Stimulated activated naive CD8-positive, alpha-beta T cell treated with anti-CD3 and anti-CD28 coated beads, Interleukin-15, Interleukin-2, amounts not matched to agents 100 ng/mL and 50 ng/mL, for 24 hours (primary cell): ENCODE results near the gene AVEN.
"Not testable (repeated sequence)": the region's sequence is repeated elsewhere in the genome, so short reads cannot be mapped to it uniquely, and the experiment has no call there.

Source experiments
- H3K27ac Mint-ChIP-seq: one replicate; pipeline ENCODE4 v1.8.0; 2021; ENCODE audit warnings: mild to moderate bottlenecking, mixed read lengths
- H3K27me3 Mint-ChIP-seq: one replicate; pipeline ENCODE4 v1.8.0; 2021; ENCODE audit warnings: mixed read lengths
- H3K36me3 Mint-ChIP-seq: one replicate; pipeline ENCODE4 v1.8.0; 2021; ENCODE audit warnings: low read depth, mixed read lengths
- H3K4me1 Mint-ChIP-seq: one replicate; pipeline ENCODE4 v1.8.0; 2021; ENCODE audit warnings: low read depth, mixed read lengths
- H3K4me3 Mint-ChIP-seq: one replicate; pipeline ENCODE4 v1.8.0; 2021; ENCODE audit warnings: mild to moderate bottlenecking, mixed read lengths
- H3K9me3 Mint-ChIP-seq: one replicate; pipeline ENCODE4 v1.8.0; 2021; ENCODE audit warnings: mixed read lengths

Gene AVEN

GRCh38 chr15:34054081-34054707 lies 15.2 kb upstream of the AVEN start:
- no peak overlapping the region for H3K27ac Mint-ChIP-seq
- no peaks in the 10 kb centered on the region for H3K4me1 Mint-ChIP-seq
- H3K9me3 Mint-ChIP-seq = peaks cover 21% of the 10 kb centered on the region
- H3K27me3 Mint-ChIP-seq = no peaks in the 10 kb centered on the region
- peaks cover 20% of the 10 kb centered on the region for H3K36me3 Mint-ChIP-seq
- H3K4me3 Mint-ChIP-seq = no peak overlapping the region

- H3K27me3 Mint-ChIP-seq, H3K4me1 Mint-ChIP-seq, H3K4me3 Mint-ChIP-seq, H3K27ac Mint-ChIP-seq: not testable (repeated sequence)
- H3K36me3 Mint-ChIP-seq = peaks cover 22% of the 10 kb centered on the region
- peaks cover 23% of the 10 kb centered on the region for H3K9me3 Mint-ChIP-seq
Measured at GRCh38 chr15:34050385-34050784, 11.4 kb upstream of the AVEN start.

GRCh38 chr15:34049112-34049511 lies 10.1 kb upstream of the AVEN start:
- peaks cover 22% of the 10 kb centered on the region for H3K36me3 Mint-ChIP-seq
- peaks cover 23% of the 10 kb centered on the region for H3K9me3 Mint-ChIP-seq
- H3K4me3 Mint-ChIP-seq = no peak overlapping the region
- no peak overlapping the region for H3K27ac Mint-ChIP-seq
- peaks cover 1% of the 10 kb centered on the region for H3K4me1 Mint-ChIP-seq
- no peaks in the 10 kb centered on the region for H3K27me3 Mint-ChIP-seq

GRCh38 chr15:34047893-34048775 lies 9.1 kb upstream of the AVEN start:
- Mint-ChIP-seq H3K4me3 (no peak overlapping the region), H3K27me3 (no peaks in the 10 kb centered on the region), H3K4me1 (peaks cover 7% of the 10 kb centered on the region), H3K27ac (no peak overlapping the region), H3K36me3 (peaks cover 22% of the 10 kb centered on the region), H3K9me3 (peaks cover 23% of the 10 kb centered on the region)

- no peaks in the 10 kb centered on the region for H3K27me3 Mint-ChIP-seq
- peaks cover 22% of the 10 kb centered on the region for H3K9me3 Mint-ChIP-seq
- peaks cover 20% of the 10 kb centered on the region for H3K36me3 Mint-ChIP-seq
- peaks cover 7% of the 10 kb centered on the region for H3K4me1 Mint-ChIP-seq
- H3K4me3 Mint-ChIP-seq = no peak overlapping the region
- no peak overlapping the region for H3K27ac Mint-ChIP-seq
Measured at GRCh38 chr15:34046471-34047145, 7.6 kb upstream of the AVEN start.

- Mint-ChIP-seq H3K4me1 (peaks cover 20% of the 10 kb centered on the region), H3K27ac (no peak overlapping the region)
Measured at GRCh38 chr15:34043813-34044212, 4.8 kb upstream of the AVEN start.

GRCh38 chr15:34043391-34043790 lies 4.4 kb upstream of the AVEN start:
- Mint-ChIP-seq H3K4me1 (peaks cover 20% of the 10 kb centered on the region), H3K9me3 (no peaks in the 10 kb centered on the region), H3K36me3 (no peaks in the 10 kb centered on the region), H3K27ac (no peak overlapping the region), H3K27me3 (no peaks in the 10 kb centered on the region), H3K4me3 (no peak overlapping the region)

More at GRCh38 chr15:34043813-34044212, 4.8 kb upstream of the AVEN start:
- no peaks in the 10 kb centered on the region for H3K27me3 Mint-ChIP-seq
- no peak overlapping the region for H3K4me3 Mint-ChIP-seq
- no peaks in the 10 kb centered on the region for H3K36me3 Mint-ChIP-seq
- H3K9me3 Mint-ChIP-seq = no peaks in the 10 kb centered on the region

- Mint-ChIP-seq H3K4me3 (peak overlapping the region; percentile 86), H3K27ac (peak overlapping the region; percentile 96), H3K4me1 (peaks cover 28% of the 10 kb centered on the region), H3K36me3 (no peaks in the 10 kb centered on the region), H3K9me3 (no peaks in the 10 kb centered on the region), H3K27me3 (no peaks in the 10 kb centered on the region)
Measured at GRCh38 chr15:34039790-34040113, 748 bp upstream of the AVEN start.

- peak overlapping the region; percentile 93 for H3K27ac Mint-ChIP-seq
- H3K4me3 Mint-ChIP-seq = peak overlapping the region; percentile 90
- peaks cover 21% of the 10 kb centered on the region for H3K4me1 Mint-ChIP-seq
- H3K9me3 Mint-ChIP-seq = no peaks in the 10 kb centered on the region
- no peaks in the 10 kb centered on the region for H3K36me3 Mint-ChIP-seq
- no peaks in the 10 kb centered on the region for H3K27me3 Mint-ChIP-seq
Measured at GRCh38 chr15:34038023-34038870, 757 bp downstream of the AVEN start.

- Mint-ChIP-seq H3K36me3 (peaks cover 6% of the 10 kb centered on the region), H3K9me3 (no peaks in the 10 kb centered on the region), H3K27ac (no peak overlapping the region), H3K4me3 (no peak overlapping the region), H3K4me1 (peaks cover 11% of the 10 kb centered on the region), H3K27me3 (no peaks in the 10 kb centered on the region)
Measured at GRCh38 chr15:34031987-34032760, 6.8 kb downstream of the AVEN start.

GRCh38 chr15:34027606-34028005 lies 11.4 kb downstream of the AVEN start:
- H3K36me3 Mint-ChIP-seq = peaks cover 6% of the 10 kb centered on the region
- H3K27ac Mint-ChIP-seq = no peak overlapping the region
- no peak overlapping the region for H3K4me3 Mint-ChIP-seq
- no peaks in the 10 kb centered on the region for H3K9me3 Mint-ChIP-seq
- peaks cover 16% of the 10 kb centered on the region for H3K4me1 Mint-ChIP-seq
- H3K27me3 Mint-ChIP-seq = no peaks in the 10 kb centered on the region

GRCh38 chr15:34025252-34025651 lies 13.8 kb downstream of the AVEN start:
- Mint-ChIP-seq H3K27me3 (no peaks in the 10 kb centered on the region), H3K4me3 (no peak overlapping the region), H3K9me3 (no peaks in the 10 kb centered on the region), H3K36me3 (peaks cover 12% of the 10 kb centered on the region), H3K4me1 (peaks cover 9% of the 10 kb centered on the region), H3K27ac (no peak overlapping the region)

GRCh38 chr15:34023907-34024306 lies 15.1 kb downstream of the AVEN start:
- Mint-ChIP-seq H3K36me3 (peaks cover 12% of the 10 kb centered on the region), H3K4me3 (no peak overlapping the region), H3K9me3 (no peaks in the 10 kb centered on the region), H3K4me1 (peaks cover 10% of the 10 kb centered on the region), H3K27me3 (no peaks in the 10 kb centered on the region), H3K27ac (no peak overlapping the region)

GRCh38 chr15:34019369-34019990 lies 19.5 kb downstream of the AVEN start:
- Mint-ChIP-seq H3K4me3 (no peak overlapping the region), H3K27me3 (no peaks in the 10 kb centered on the region), H3K36me3 (peaks cover 11% of the 10 kb centered on the region), H3K9me3 (no peaks in the 10 kb centered on the region), H3K4me1 (peaks cover 15% of the 10 kb centered on the region), H3K27ac (no peak overlapping the region)
